ENCODE measurements around the gene UGT1A7. TPM values are rescaled to one million over a fixed set of nuclear protein-coding genes. Genes with fewer than 3 reads are reported as not detected.
"Not testable (repeated sequence)": the region's sequence is repeated elsewhere in the genome, so short reads cannot be mapped to it uniquely, and the experiment has no call there.

UGT1A7 gene
- 0.19 to 1.2 TPM (median 0.87 TPM) in 3 replicates for polyA plus RNA-seq
- polyA plus RNA-seq (2011; ENCODE audit: low read depth): 3.0 TPM
- polyA plus RNA-seq (2011; cell fraction: cytosol; rRNA removed): 0.33 TPM in 1 of 2 replicates, not detected in the other
- 2.2 and 3.0 TPM in 2 replicates for polyA plus RNA-seq (2011; cell fraction: nucleus; rRNA removed)
- 0.18 and 2.9 TPM in 2 replicates for polyA plus RNA-seq (2012; ENCODE audit: low replicate concordance)
- 0.95 to 7.2 TPM (median 2.1 TPM) in 3 replicates for polyA minus RNA-seq
- 3.3 TPM for polyA minus RNA-seq (2011; cell fraction: cytosol; rRNA and poly(A)+ RNA removed)
- polyA minus RNA-seq (2011; cell fraction: nucleus; rRNA and poly(A)+ RNA removed): 5.8 and 13.6 TPM in 2 replicates

DNA sequence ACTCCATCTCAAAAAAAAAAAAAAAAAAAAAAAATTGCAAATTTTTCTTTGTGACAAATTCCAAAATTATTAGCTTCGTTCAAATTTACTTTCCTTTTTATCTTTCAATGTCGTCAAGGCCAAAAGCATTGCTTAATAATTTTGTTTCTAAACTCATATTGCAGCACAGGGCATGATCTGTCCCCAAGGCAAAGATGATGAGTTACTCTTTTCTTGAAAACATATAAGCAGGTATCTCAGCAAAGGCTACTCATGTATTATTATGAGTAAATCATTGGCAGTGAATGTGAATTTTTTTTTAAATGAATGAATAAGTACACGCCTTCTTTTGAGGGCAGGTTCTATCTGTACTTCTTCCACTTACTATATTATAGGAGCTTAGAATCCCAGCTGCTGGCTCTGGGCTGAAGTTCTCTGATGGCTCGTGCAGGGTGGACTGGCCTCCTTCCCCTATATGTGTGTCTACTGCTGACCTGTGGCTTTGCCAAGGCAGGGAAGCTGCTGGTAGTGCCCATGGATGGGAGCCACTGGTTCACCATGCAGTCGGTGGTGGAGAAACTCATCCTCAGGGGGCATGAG, at the start of gene UGT1A7:
Gene UGT1A7, plus strand, starts transcription at position 381 of the 579 bp plus-strand sequence. Its CDS starts 37 bp downstream, at position 418.
- dilution Hi-C loops (cut with MboI; ENCODE audit: extremely low pct_ligation_motif_present, low sequenced_read_pairs): no loop called here
- Histone ChIP-seq H3K4me3 (ENCODE audit: control insufficient read depth in 2 of 3, extremely low read depth in 1 of 3, insufficient read depth in 2 of 3, low read depth in 1 of 3, low read length in 3 of 3) (no peak within 1 kb of the TSS), H3K4me2 (ENCODE audit: control insufficient read depth, extremely low read depth, insufficient read depth, low read depth, low read length) (no peak within 1 kb of the TSS), H3K27ac (ENCODE audit: control insufficient read depth, insufficient read depth, low read length) (no peak within 1 kb of the TSS), H3K9me1 (ENCODE audit: control insufficient read depth, extremely low read depth, insufficient read depth, low read length) (no peaks in the 10 kb centered on the region), H3K36me3 (ENCODE audit: control insufficient read depth in 2 of 2, extremely low read depth in 1 of 2, insufficient read depth in 2 of 2, low read length in 2 of 2) (no peaks in the 10 kb centered on the region), H3K9ac (ENCODE audit: control insufficient read depth, extremely low read depth, insufficient read depth, low read length) (no peak within 1 kb of the TSS), H3K27me3 (ENCODE audit: control insufficient read depth, extremely low read depth, insufficient read depth, low read length) (no peaks in the 10 kb centered on the region), H3K9me3 (ENCODE audit: control insufficient read depth, low read depth, low read length) (no peaks in the 10 kb centered on the region), H3K79me2 (ENCODE audit: control insufficient read depth, insufficient read depth, low read length) (no peaks in the 10 kb centered on the region), H4K20me1 (ENCODE audit: control insufficient read depth, extremely low read depth, insufficient read depth, low read length) (no peaks in the 10 kb centered on the region), H3K4me1 (ENCODE audit: control insufficient read depth, extremely low read depth, insufficient read depth, low read length) (no peaks in the 10 kb centered on the region), H2AFZ (ENCODE audit: control insufficient read depth, low read length) (no peak within 1 kb of the TSS)
- TF ChIP-seq, protein P1, sequence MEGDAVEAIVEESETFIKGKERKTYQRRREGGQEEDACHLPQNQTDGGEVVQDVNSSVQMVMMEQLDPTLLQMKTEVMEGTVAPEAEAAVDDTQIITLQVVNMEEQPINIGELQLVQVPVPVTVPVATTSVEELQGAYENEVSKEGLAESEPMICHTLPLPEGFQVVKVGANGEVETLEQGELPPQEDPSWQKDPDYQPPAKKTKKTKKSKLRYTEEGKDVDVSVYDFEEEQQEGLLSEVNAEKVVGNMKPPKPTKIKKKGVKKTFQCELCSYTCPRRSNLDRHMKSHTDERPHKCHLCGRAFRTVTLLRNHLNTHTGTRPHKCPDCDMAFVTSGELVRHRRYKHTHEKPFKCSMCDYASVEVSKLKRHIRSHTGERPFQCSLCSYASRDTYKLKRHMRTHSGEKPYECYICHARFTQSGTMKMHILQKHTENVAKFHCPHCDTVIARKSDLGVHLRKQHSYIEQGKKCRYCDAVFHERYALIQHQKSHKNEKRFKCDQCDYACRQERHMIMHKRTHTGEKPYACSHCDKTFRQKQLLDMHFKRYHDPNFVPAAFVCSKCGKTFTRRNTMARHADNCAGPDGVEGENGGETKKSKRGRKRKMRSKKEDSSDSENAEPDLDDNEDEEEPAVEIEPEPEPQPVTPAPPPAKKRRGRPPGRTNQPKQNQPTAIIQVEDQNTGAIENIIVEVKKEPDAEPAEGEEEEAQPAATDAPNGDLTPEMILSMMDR (optimal IDR thresholded peaks at IDR 0.05 in 1 of 3, IDR thresholded peaks at IDR 0.05 in 1 of 3, conservative IDR thresholded peaks at IDR 0.05 in 1 of 3; ENCODE audit: extremely low read depth in 1 of 3, insufficient read depth in 2 of 3, low read length in 3 of 3): no peak
- TF ChIP-seq EZH2 (IDR thresholded peaks at IDR 0.05; ENCODE audit: low read length): no peak
- no peak for FAIRE-seq
- no peak for DNase-seq (ENCODE audit: low read depth, low spot score)

DNA sequence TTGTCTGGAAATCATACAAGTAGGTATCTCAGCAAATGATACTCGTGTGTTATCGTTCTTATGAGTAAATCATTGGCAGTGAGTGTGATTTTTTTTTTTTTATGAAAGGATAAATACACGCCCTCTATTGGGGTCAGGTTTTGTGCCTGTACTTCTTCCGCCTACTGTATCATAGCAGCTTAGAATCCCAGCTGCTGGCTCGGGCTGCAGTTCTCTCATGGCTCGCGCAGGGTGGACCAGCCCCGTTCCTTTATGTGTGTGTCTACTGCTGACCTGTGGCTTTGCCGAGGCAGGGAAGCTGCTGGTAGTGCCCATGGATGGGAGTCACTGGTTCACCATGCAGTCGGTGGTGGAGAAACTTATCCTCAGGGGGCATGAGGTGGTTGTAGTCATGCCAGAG, 45.4 kb upstream of the UGT1A7 start, which contains the start of gene UGT1A10:
Gene UGT1A10, plus strand, starts transcription at position 143 of the 400 bp plus-strand sequence. Its CDS starts 75 bp downstream, at position 218.
- H3K9ac ChIP-seq (ENCODE audit: control insufficient read depth, extremely low read depth, insufficient read depth, low read length); H3K9me3 ChIP-seq (ENCODE audit: control insufficient read depth, low read depth, low read length); H3K4me2 ChIP-seq (ENCODE audit: control insufficient read depth, extremely low read depth, insufficient read depth, low read depth, low read length); DNase-seq (ENCODE audit: low read depth, low spot score); H3K9me1 ChIP-seq (ENCODE audit: control insufficient read depth, extremely low read depth, insufficient read depth, low read length); H3K4me1 ChIP-seq (ENCODE audit: control insufficient read depth, extremely low read depth, insufficient read depth, low read length); dilution Hi-C loops (cut with MboI; ENCODE audit: extremely low pct_ligation_motif_present, low sequenced_read_pairs); H3K36me3 ChIP-seq (ENCODE audit: control insufficient read depth in 2 of 2, extremely low read depth in 1 of 2, insufficient read depth in 2 of 2, low read length in 2 of 2); FAIRE-seq; H3K4me3 ChIP-seq (ENCODE audit: control insufficient read depth in 2 of 3, extremely low read depth in 1 of 3, insufficient read depth in 2 of 3, low read depth in 1 of 3, low read length in 3 of 3); H3K27ac ChIP-seq (ENCODE audit: control insufficient read depth, insufficient read depth, low read length); H3K79me2 ChIP-seq (ENCODE audit: control insufficient read depth, insufficient read depth, low read length); H4K20me1 ChIP-seq (ENCODE audit: control insufficient read depth, extremely low read depth, insufficient read depth, low read length); H3K27me3 ChIP-seq (ENCODE audit: control insufficient read depth, extremely low read depth, insufficient read depth, low read length); H2AFZ ChIP-seq (ENCODE audit: control insufficient read depth, low read length): not testable (repeated sequence)
